ENCODE data around the gene NFX1.
"Not testable (repeated sequence)": the region's sequence is repeated elsewhere in the genome, so short reads cannot be mapped to it uniquely, and the experiment has no call there.

The NFX1 gene

GRCh38 chr9:33377089-33377715 is 86.9 kb downstream of the NFX1 start:
- intact Hi-C loops (cut with DNase I), result no loop called here
- peak in 1 of 42 donors; percentile 4 for DNase-seq

GRCh38 chr9:33378121-33378795 is 87.9 kb downstream of the NFX1 start:
- intact Hi-C loops (cut with DNase I), result no loop called here
- peak in 1 of 42 donors; percentile 22 for DNase-seq

- peak in 1 of 42 donors; percentile 11 for DNase-seq
Measured at GRCh38 chr9:33379666-33380389, 89.5 kb downstream of the NFX1 start.

GRCh38 chr9:33380390-33381094 is 90.2 kb downstream of the NFX1 start:
- intact Hi-C loops (cut with DNase I), result no loop called here
- DNase-seq, result peak in 1 of 42 donors; percentile 11

More at GRCh38 chr9:33379666-33380389, 89.5 kb downstream of the NFX1 start:
- intact Hi-C loops (cut with DNase I), result no loop called here

- intact Hi-C loops (cut with DNase I), result no loop called here
- peak in 1 of 42 donors; percentile 23 for DNase-seq
Measured at GRCh38 chr9:33381231-33381791, 91.0 kb downstream of the NFX1 start.

- peak in 1 of 42 donors; percentile 3 for DNase-seq
- intact Hi-C loops (cut with DNase I), result not testable (repeated sequence)
Measured at GRCh38 chr9:33382397-33382796, 92.1 kb downstream of the NFX1 start.

GRCh38 chr9:33383396-33383795 is 93.1 kb downstream of the NFX1 start:
- DNase-seq; intact Hi-C loops (cut with DNase I): not testable (repeated sequence)

GRCh38 chr9:33385536-33385935 is 95.2 kb downstream of the NFX1 start:
- intact Hi-C loops (cut with DNase I); DNase-seq: not testable (repeated sequence)

GRCh38 chr9:33385979-33386640 is 95.8 kb downstream of the NFX1 start:
- intact Hi-C loops (cut with DNase I); DNase-seq: not testable (repeated sequence)

GRCh38 chr9:33386641-33386996 is 96.3 kb downstream of the NFX1 start:
- DNase-seq; intact Hi-C loops (cut with DNase I): not testable (repeated sequence)

- DNase-seq; intact Hi-C loops (cut with DNase I): not testable (repeated sequence)
Measured at GRCh38 chr9:33386998-33387397, 96.7 kb downstream of the NFX1 start.

- intact Hi-C loops (cut with DNase I), result no loop called here
- DNase-seq, result peak in 9 of 42 donors; percentile 15 to 76 (median 41)
Measured at GRCh38 chr9:33388110-33388994, 98.0 kb downstream of the NFX1 start.

GRCh38 chr9:33391111-33391771 is 100.9 kb downstream of the NFX1 start:
- intact Hi-C loops (cut with DNase I), result not testable (repeated sequence)
- DNase-seq, result peak in 39 of 42 donors; percentile 9 to 76 (median 50)

GRCh38 chr9:33392591-33393021 is 102.3 kb downstream of the NFX1 start:
- intact Hi-C loops (cut with DNase I); DNase-seq: not testable (repeated sequence)

GRCh38 chr9:33393581-33393980 is 103.3 kb downstream of the NFX1 start:
- intact Hi-C loops (cut with DNase I), result no loop called here
- no peak for DNase-seq

GRCh38 chr9:33393986-33394385 is 103.7 kb downstream of the NFX1 start:
- intact Hi-C loops (cut with DNase I), result not testable (repeated sequence)

More at GRCh38 chr9:33393986-33394385, 103.7 kb downstream of the NFX1 start:
- DNase-seq, result not testable (repeated sequence)

All from head of caudate nucleus (tissue), 42 donors.